IPS DF 19.7 (cell line): Measurements from ENCODE around the gene CEP76.
"Not testable (repeated sequence)": the region's sequence is repeated elsewhere in the genome, so short reads cannot be mapped to it uniquely, and the experiment has no call there.

Experiments
- DNase-seq: peaks from one replicate; pipeline ENCODE4 v3.0.0-alpha.2; 2013; ENCODE audit warnings: low read depth, low spot score

Gene CEP76

DNA sequence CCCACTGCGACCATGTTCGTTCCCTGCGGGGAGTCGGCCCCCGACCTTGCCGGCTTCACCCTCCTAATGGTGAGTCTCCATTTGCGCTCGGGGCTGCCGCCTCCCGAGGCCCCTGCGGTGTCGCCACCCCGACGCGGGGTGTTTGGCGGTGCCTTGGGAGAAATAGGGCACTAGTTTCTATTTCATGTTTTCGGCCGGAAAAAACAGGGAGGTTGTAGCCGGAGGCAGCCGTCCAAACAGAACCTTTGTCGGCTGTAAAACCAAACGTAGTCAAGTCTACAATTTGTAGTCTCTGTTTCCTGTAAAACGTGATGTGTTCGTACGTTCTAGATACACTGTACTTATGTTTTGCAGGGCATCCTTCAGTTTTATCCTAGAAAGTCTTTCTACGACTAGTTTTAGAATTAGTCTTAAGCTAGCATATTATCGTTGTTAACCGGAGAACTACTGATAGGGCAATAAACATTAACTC lies 609 bp upstream of the CEP76 start:
- no peak for DNase-seq

DNA sequence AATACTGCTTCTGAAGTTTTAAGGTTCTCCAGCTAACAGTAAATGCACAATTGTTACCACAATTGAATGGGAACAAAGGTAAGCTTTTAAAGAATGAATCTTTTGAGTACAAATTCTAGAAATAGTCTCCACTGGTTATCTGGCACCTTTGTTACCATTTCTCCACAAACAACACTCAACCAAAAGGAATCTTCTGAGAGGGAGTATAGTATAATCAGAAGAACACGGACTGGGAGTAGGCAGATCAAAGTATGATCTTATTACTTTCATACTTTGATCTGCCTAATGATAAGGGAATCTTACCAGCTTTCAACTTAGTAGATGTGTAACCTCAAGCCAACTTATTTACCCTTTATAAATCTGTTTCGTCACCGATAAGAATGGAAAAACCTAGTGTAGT lies 1.4 kb downstream of the CEP76 start:
- DNase-seq = no peak

DNA sequence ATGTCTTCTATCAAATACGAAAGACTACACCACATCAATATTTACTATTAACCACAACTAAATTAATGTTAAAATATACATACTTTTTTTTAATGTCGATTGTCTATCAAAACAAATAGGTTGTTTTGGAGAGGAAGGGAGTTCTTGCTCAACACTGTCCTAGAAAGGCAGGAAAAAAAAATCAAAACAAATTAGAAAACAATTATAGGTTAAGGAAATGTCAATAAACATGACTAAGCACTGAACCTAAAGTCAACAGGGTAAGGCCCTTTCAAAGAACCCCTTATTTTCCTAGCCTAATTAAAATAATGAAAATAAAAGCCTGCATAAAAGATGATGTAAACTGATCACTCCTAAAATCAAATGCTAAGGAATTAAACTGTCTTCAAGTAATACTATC lies 2.8 kb downstream of the CEP76 start:
- DNase-seq = no peak

DNA sequence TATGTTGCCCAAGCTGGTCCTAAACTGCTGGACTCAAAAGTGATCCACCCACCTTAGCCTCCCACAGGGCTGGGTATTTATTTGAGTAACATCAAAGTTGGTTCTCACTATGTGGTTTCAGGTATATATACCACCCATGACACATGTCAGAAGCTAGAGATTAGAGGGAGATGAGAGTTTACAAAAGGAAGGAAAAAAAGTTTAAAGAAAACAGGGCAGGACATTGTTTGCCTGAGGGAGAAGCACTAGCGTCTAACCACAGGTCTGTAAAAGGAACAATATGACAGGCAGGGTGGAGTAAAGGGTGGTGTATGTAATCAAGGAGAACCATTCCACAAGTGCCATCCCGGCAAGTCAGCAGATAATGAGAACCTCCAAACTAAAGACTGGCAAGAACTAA lies 8.5 kb downstream of the CEP76 start:
- no peak for DNase-seq

DNA sequence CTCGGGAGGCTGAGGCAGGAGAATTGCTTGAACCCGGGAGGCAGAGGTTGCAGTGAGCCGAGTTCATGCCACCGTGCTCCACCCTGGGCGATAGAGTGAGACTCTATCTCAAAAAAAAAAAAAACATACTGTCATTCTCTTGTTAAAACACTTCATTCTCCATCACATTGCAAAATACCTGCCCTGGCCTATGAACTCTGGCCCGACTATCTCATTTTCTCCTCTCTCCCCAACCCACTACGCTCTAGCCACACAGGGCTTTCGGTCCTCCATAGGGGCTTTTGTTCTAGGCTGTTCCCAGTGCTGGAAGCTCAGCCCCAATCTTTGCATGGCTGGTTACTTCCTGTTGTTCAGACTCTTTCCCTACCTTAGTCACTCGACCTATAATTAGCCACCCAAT lies 10.3 kb downstream of the CEP76 start:
- no peak for DNase-seq

DNA sequence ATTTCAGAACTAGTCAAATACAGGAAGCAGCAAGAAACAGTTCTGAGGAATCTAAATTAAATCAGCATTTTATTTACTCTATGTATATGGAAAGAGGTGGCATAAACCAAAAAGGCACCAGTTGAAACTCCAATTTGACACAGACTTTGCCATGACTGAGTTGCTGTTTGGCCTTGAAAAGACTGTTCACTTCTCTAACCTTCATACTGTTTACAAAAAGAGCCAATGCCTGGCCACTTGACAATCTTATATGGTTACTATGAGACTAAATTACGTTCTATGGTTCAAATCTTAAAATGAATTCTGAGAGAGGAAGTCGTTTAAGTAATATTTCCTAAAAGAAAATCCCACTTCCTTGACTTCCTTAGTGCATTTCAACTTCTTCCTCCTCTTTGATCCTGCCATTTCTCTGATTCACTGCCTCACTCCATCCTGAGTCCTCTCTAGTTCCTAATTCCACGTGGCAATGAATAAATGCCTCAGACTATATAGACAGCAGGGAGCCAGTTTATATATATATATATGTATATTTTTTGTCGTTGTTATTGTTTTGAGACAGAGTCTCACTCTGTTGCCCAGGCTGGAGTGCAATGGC lies 13.2 kb downstream of the CEP76 start:
- no peak for DNase-seq

DNA sequence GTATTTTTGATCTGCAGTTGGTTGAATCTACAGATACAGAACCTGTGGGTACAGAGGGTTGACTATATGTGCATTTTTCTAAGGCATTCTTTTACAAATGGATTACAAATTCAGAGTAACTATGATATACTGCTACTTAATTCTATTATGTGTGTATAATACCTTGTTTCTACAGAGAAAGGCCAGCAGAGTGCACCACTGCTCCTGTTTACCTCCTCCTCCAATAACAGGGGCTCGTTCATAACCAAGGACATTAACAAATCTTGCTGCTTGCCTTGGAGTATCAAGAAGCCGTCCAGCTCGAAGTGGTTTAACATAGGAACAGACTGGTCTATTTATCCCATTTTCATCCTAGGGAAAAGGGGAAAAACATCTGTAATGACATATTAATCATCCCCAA lies 16.4 kb downstream of the CEP76 start:
- DNase-seq = no peak

DNA sequence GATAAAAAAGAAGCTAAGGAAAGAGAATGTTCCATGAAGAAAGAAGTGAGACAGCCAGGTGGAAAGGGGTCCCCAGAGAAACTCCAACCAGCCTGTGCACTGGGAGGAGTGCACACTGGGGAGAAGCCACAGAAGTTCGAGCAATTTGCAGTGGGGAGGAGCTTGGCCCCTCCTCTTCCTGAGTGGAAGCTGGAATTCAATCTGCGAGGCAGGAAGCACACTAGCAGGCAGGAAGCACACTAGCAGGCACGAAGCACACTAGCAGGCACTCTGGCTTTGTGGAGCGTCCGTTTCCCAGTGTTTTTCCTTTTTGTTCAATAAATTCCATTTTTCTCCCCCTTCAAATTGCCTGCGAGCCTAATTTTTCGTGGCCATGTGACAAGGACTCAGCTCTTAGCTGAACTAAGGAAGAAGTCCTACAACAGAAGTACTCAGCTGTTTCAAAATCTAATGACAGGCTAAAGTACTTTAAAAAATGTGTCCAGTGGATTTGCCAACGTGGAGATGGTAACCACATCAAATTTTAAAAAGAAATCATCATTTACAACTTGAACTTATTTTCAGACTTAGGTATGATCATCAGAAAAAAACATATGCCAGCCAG lies 23.2 kb downstream of the CEP76 start:
- no peak for DNase-seq

DNA sequence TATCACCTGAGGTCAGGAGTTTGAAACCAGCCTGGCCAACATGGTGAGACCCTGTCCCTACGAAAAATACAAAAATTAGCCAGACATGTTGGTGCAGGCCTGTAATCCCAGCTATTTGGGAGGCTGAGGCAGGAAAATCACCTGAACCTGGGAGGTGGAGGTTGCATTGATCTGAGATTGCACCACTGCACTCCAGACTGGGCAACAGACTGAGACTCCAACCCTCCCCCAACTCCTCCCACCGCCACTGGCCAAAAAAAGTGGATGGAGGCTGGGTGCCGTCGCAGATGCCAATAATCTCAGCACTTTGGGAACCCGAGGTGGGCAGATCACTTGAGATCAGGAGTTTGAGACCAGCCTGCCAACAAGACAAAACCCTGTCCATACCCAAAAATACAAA lies 34.5 kb downstream of the CEP76 start:
- no peak for DNase-seq

DNA sequence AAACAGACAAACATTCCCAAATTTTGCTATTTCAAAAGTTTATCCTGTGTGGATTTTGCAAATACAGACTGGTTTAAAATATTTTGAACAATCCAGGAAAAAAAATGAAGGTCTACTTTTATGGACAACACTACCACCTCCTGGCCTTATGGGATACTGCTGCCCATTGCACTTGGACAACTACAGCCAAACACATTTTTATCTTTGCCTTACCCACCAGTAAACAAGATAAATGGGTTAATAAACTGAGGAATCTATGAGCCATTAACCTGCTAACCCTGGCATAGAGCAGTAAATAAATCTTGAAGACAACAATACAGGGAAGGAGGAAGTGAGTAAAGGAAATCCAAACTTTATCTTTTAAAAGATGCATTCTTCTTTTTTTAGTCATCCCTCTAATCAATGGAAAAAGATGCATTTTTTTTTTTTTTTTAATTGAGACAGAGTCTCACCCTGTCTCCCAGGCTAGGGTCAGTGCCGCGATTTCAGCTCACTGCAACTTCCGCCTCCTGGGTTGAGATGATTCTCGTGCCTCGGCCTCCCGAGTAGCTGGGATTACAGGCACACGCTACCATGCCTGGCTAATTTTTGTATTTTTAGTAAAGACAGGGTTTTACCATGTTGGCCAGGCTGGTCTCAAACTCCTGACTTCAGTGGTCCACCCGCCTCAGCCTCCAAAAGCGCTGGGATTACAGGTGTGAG lies 42.5 kb downstream of the CEP76 start:
- DNase-seq = no peak

DNA sequence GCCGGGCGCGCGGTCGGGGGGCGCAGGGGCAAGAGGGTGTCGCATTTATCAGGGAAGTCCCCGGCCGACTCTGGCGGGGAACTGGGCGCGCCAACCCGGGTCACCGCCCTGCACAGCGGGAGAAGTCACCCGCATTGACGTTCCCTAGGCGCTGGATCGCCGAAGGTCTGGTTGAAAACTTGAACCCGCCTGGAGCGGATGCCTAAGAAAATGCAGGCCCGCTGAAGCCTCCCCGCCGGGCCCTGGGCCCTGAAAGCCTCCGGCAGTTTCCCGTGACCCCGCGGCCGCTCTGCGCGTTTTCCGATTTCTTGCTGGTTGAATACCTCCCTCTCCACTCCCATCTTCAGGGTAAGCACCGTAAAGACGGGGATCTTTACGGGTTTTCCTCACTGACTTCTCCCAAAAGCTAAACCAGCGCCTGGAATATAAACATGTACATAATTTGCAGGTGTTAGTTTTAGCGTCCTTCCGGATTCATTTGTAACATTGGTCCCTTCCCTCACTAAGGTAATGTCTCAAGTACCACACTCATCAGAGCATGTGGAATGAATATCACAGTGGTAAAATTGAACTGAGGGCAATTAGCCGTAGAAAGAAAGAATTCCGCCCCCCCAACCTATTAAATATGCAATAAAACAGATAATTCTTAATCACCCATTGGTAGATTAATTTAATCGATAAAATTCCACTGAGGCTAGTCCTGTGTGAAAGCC lies 43.9 kb downstream of the CEP76 start:
- DNase-seq = no peak

DNA sequence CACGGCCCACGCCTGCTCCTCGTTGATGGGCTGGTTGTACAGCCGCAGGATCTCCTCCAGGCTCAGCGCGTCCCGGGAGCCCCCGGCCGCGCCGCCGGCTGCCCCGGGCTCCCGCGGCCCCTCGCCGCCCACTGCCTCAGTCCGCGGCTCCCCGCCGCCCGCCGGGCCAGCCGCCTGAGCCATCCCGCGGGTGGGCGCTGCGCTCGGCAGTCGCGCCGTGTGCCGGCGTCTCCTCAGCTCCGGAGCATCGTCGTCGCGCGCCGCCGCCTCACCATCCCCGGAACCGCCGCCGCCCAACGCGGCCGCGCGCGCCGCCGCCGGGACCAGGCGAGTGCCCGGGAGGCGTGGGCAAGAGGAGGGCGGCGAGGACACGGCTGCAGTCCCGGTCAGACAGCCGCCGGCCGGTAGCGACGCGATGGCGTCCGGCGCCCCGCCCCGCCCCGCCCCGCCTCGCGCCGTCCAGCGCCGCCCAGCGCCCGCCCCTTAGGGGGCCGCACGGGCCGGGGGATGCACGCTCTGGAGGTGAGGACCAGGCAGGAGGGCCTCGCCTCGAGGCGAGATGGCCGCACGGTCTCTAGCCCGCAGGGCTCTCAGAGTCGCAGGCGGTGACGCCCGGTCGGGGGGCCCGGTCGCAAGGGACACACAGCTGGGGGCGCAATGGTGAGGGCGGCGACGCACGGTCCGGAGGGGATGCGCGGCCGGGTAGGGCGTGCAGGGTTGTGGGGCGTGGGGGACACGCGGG lies 44.7 kb downstream of the CEP76 start, which contains the start of gene SPIRE1:
Gene SPIRE1 (minus strand): TSS at position 424 of the 742 bp plus-strand sequence. CDS start 241 bp downstream, at position 183.
- DNase-seq = no peak

DNA sequence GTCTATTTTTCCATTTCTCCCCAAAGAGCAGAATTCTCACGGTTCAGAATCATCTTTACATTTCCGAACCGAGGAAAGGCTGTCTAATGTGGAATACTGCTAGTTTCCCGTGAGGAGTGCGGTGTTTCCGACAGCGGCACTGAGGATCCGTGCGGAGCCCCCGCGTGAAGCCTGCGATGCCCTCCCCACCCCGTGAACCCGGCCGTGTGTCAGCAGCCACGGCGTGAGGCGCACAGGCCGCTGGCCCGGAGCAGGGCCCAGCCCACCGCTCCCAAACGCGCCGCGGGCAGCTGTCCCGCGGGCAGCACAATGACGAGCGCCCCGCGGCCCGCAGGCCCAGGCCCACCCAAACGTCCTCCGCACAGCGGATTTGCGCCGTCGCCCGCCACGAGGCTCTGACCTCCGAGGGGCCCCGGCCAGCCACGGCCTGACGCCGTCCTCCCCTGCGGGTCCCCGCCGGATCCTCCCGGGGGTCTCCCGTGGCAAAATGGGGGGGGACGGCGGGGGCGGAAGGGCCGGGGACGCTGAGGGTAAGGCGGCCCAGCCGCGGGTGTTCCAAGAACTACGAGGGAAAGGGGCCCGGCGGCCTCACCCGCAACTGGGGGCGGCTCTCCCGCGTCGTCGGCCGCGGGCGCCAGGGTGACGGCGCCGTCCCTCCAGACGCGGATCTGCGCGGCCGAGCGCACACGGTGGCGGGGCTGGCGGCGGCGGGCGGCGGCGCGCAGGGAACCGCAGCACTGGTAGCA lies 45.4 kb downstream of the CEP76 start:
- DNase-seq = no peak

DNA sequence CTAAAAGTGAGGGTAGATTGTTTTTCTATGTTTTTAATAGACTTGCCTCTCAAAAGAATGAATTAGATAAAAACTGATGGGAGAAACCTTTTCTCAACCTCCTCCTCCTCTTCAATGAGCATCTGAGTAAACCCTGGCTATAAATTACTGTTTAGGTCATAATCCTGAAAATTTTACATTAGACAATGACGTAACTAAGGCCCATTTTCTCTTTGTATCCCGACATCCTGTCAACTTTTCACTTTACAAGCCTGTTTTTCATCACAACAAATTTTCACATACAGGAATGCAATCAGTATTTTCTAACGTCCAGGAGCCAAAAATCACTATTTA lies 46.0 kb downstream of the CEP76 start:
- DNase-seq = no peak

DNA sequence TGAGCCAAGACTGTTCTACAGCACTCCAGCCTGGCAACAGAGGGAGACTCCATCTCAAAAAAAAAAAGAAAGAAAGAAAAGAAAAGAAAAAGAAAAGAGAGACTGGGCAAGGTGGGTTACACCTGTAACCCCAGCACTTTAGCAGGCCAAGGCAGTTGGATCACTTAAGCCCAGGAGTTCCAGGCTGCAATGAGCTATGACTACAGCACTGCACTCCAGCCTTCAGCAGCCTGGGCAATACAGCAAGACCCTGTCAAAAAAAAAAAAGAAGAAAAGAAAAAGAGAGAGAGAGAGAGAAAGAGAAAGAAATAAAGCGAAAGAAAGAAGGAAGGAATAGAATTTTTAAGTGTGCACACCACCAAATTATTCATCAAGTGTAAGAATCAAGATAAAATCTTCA lies 47.6 kb downstream of the CEP76 start:
- no peak for DNase-seq

DNA sequence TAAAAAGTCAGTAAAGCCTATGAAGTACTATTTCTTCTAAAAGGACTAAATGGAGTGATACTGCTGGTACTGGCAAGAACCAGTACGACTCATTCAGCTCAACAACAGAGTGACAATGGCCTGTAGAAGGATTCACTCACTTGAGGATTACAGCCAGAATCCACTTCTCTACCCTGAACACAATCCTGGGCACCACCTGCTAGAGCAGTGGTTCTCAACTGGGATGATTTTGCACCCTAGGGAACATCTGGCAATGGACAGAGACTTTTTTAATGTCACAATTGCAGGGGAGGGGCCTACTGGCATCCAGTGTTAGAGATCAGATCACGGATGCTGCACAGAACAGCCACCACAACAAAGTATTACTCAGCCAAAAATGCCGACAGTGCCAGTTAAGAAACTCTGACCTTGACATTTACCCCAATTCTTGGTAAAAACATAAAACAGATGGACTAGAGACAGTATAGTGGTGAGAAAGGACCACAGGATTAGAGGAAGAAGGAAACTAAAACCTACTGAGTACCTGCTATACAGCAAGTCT lies 49.6 kb downstream of the CEP76 start:
- no peak for DNase-seq

DNA sequence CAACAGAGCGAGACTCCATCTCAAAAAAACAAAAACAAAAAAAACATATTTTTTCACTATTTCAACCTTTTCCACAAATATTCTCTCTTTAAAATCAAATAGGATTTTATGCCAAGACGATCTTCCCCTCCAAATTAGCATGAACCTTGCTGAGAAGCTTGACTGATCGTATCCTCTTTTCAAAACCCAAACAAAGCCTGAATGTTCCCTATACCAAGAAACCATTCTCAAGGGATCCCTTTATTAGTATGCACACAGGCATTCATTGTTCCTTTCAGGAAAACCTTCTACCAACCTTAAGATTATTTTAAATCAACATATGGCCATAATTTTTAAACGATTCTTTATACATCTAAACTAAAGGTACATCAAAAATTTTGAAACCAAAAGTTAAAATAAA lies 50.9 kb downstream of the CEP76 start:
- DNase-seq = no peak

DNA sequence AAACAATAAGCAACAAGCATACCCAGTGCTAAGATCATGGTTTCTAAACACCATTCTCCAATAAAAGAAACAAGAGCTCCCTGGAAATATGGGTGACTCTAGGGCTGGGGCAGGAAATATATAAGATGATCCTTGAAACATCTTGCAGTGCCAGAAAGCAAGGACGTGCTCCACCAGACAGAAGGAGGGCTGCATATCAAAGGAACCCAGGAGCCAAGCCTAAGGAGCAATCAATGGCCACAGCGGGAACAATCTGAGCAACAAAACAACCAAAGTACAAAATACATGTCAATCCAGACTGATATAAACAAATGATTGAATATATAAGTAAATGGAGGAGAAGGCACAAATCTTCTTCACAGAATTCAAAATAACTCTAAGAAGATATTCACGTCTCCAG lies 54.8 kb downstream of the CEP76 start:
- no peak for DNase-seq

DNA sequence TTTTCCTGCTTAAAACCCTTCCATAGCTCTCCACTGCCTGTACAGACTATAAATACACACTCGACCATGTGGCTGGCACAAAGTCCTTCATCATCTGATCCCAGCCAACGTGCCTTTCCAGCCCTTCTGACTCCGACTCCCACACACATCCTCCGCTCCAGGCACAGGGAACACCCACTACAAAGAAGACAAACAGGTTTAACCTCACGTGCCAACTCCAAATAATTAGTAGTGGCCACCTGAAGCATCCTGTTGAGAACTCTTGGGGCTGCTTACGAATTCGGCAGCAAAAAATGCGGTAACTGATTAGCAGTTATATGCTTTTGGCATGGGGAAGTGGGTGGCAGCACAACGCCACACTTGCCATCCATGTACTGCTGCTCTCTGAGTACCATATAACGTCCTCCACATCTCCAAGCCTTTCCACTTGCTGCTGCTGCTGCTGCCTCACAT lies 56.7 kb downstream of the CEP76 start:
- no peak for DNase-seq

DNA sequence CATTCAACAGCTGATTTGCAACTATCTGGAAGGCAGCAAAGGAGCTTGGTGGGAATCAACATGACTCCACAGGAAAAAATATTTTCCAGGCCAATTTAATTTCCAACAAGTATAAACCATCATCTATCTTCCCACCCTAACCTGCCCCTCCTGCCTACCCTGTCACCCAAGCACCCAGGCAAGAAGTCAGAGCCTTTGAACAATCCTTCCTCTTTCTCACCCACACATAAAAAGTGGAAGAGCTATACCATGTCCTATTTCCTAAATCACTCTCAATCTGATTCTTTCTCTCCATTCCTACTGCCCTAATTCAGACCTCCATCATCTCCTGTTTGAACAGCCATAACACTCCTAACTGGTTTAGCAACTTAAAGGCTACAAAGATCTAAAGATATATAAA lies 57.3 kb downstream of the CEP76 start:
- no peak for DNase-seq

DNA sequence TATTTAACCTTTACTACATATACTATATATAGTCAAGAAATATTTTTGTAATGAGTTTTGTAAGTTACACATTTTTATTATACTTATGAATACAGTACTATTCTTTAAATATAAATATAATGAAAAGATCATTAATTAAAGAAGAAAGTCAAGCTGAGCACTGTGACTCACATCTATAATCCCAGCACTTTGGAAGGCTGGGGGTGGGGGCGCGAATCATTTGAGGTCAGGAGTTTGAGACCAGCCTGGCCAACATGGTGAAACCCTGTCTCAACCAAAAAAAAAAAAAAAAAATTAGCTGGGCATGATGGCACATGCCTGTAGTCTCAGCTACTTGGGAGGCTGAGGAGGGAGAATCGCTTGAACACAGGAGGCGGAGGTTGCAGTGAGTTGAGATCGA lies 58.8 kb downstream of the CEP76 start:
- DNase-seq = not testable (repeated sequence)
